Measurements from ENCODE around the gene USP13. TPM values are rescaled to one million over a fixed set of nuclear protein-coding genes. Genes with fewer than 3 reads are reported as not detected.

Gene USP13
- total and polyA plus RNA-seq, 2 experiments from 2014 or later = 9.6 to 22.7 TPM

DNA sequence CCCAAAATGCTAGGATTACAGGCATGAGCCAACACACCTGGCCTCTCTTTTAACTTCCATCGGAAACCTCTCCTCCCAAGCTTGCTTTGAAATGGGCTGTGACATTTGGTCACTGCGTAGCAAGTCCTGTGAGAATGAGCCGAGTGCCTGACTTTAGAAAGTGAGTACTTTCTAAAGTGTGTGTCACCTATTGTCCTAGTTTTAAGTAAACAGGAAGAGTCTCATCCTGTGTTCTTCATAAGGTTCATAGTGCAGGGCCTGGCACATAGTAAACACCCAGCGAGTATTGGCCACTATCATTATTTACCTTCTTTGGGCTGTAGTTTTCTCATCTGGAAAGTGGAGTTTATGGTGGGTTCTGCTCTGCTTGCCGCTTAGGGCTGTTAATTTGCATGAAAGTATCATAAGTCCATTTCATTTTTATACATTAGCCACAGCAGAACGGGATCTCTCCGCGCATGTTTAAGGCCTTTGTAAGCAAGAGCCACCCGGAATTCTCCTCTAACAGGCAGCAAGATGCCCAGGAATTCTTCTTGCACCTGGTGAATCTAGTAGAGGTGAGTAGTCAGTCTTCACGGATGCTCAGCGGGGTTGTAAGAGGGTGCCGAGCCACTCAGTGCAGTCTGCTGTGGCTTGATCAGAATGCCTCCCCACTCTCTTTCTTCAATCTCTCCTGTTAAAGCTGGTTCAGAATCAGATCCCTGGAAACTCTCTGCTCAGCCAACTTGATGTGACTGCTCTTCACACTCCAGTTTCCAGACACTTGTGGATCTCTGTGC lies 87.2 kb downstream of the USP13 start (continued):
- TF ChIP-seq NANOG (IDR thresholded peaks at IDR 0.05; ENCODE audit: borderline replicate concordance) (no peak), EZH2phosphoT487 (IDR thresholded peaks at IDR 0.05; ENCODE audit: unreplicated experiment) (no peak), ZNF114 (CRISPR knock-in tag; IDR thresholded peaks at IDR 0.05) (no peak), JUNB (IDR thresholded peaks at IDR 0.05; ENCODE audit: unreplicated experiment) (no peak), CREB1 (CRISPR knock-in tag; IDR thresholded peaks at IDR 0.05; ENCODE audit: low read depth) (no peak), REST (IDR thresholded peaks at IDR 0.05; ENCODE audit: unreplicated experiment) (no peak)
- TF ChIP-seq, protein P1, sequence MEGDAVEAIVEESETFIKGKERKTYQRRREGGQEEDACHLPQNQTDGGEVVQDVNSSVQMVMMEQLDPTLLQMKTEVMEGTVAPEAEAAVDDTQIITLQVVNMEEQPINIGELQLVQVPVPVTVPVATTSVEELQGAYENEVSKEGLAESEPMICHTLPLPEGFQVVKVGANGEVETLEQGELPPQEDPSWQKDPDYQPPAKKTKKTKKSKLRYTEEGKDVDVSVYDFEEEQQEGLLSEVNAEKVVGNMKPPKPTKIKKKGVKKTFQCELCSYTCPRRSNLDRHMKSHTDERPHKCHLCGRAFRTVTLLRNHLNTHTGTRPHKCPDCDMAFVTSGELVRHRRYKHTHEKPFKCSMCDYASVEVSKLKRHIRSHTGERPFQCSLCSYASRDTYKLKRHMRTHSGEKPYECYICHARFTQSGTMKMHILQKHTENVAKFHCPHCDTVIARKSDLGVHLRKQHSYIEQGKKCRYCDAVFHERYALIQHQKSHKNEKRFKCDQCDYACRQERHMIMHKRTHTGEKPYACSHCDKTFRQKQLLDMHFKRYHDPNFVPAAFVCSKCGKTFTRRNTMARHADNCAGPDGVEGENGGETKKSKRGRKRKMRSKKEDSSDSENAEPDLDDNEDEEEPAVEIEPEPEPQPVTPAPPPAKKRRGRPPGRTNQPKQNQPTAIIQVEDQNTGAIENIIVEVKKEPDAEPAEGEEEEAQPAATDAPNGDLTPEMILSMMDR (conservative IDR thresholded peaks at IDR 0.05; ENCODE audit: low read depth in 2 of 2) = no peak

DNA sequence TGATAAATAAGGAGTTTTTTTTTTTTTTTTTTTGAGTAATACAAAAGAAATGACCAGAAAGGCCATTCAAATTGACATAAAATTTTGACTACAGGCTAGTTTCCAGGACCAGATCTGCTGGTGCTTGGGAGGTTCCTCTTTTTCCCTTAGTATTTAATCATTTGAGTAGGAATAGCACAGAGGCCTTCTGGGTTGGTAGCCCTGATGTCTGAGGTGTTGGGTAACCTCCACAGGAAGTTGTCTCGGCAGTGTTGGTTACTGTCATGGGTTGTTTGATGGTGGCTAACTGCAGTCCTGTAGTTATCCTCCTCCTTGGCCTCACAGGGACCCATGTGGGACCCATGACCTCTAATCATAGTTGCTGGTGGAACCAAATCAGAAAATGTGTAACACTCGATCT lies 91.1 kb downstream of the USP13 start:
- no peaks in the 10 kb centered on the region for H3F3A ChIP-seq (replicated peaks; ENCODE audit: low read depth)
- H3K36me3 Mint-ChIP-seq (ENCODE audit: low read depth) = peaks cover 28% of the 10 kb centered on the region
- peaks cover 3% of the 10 kb centered on the region; the same call in 1 of the 2 replicates for H4K20me1 ChIP-seq (replicated peaks; ENCODE audit: insufficient read depth)
- no peak overlapping the region for H3K4me3 ChIP-seq
- DNase-seq (ENCODE audit: low spot score) (no peak), ATAC-seq (no peak; the same call in 2 of the 3 replicates)
- H3K9me2 ChIP-seq (ENCODE audit: insufficient read depth) = no peaks in the 10 kb centered on the region
- no peak overlapping the region for H2AFZ ChIP-seq
- no peaks in the 10 kb centered on the region for H3K4me1 ChIP-seq (ENCODE audit: insufficient read depth)
- H3K79me2 ChIP-seq (replicated peaks; ENCODE audit: insufficient read depth) = no peaks in the 10 kb centered on the region
- H3K9me3 Mint-ChIP-seq = no peaks in the 10 kb centered on the region
- no peak overlapping the region for H3K27ac Mint-ChIP-seq
- H3K27me3 Mint-ChIP-seq (ENCODE audit: insufficient read depth, low read depth, poor library complexity) = no peaks in the 10 kb centered on the region
- peaks cover 8% of the 10 kb centered on the region; the same call in 1 of the 2 replicates for H3K36me3 ChIP-seq (ENCODE audit: insufficient read depth)
- no peaks in the 10 kb centered on the region for H3K27me3 ChIP-seq (ENCODE audit: insufficient read depth)
- H3K27ac ChIP-seq (ENCODE audit: low read depth) = 0 out of 2 replicates have a peak overlapping the region, but pooled peaks have one; percentile 30
- H3K4me3 Mint-ChIP-seq = no peak overlapping the region
- H3K4me1 Mint-ChIP-seq = peaks cover 10% of the 10 kb centered on the region; the same call in 2 of the 3 replicates
- no peak overlapping the region for H3K4me2 ChIP-seq
- TF ChIP-seq, protein P1 (conservative IDR thresholded peaks at IDR 0.05; ENCODE audit: low read depth in 2 of 2) = no peak
- TF ChIP-seq STAT1 (IDR thresholded peaks at IDR 0.05; ENCODE audit: unreplicated experiment) (no peak), NANOG (IDR thresholded peaks at IDR 0.05; ENCODE audit: borderline replicate concordance) (no peak), EZH2phosphoT487 (IDR thresholded peaks at IDR 0.05; ENCODE audit: unreplicated experiment) (no peak), ETS1 (IDR thresholded peaks at IDR 0.05) (no peak), EZH2 (IDR thresholded peaks at IDR 0.05; ENCODE audit: low read depth, unreplicated experiment) (no peak), ZNF114 (CRISPR knock-in tag; IDR thresholded peaks at IDR 0.05) (no peak), POLR2AphosphoS5 (IDR thresholded peaks at IDR 0.05; ENCODE audit: low read depth) (no peak), JUNB (IDR thresholded peaks at IDR 0.05; ENCODE audit: unreplicated experiment) (no peak)
